Smooth muscle cell (in vitro differentiated cells): ENCODE data around the gene HSD17B2. TPM values are rescaled to one million over a fixed set of nuclear protein-coding genes. Genes with fewer than 3 reads are reported as not detected.

ENCODE experiments used
- DNase-seq: peaks from one replicate; lab custom pipeline; 2025; ENCODE audit not compliant: unreplicated experiment; lab: John Stamatoyannopoulos, UW
- H2AFZ ChIP-seq: fragments of 200-600 bp; sonication (generic); 2 replicates; pipeline ENCODE4 v1.6.0; 2016; ENCODE audit warnings: antibody characterized with exemption, low read depth, mild to moderate bottlenecking
- H3F3A ChIP-seq: fragments of 200-600 bp; sonication (generic); 2 replicates; pipeline ENCODE4 v1.6.0; 2017; ENCODE audit warnings: antibody characterized with exemption, low read depth
- H3K27ac ChIP-seq: fragments of 200-600 bp; sonication (generic); 2 replicates; pipeline ENCODE4 v1.5.1; 2016; ENCODE audit warnings: low read depth, mild to moderate bottlenecking
- H3K27me3 ChIP-seq: fragments of 200-600 bp; sonication (generic); 2 replicates; pipeline ENCODE4 v1.6.1; 2016; ENCODE audit warnings: low read depth, mild to moderate bottlenecking
- H3K36me3 ChIP-seq: fragments of 200-600 bp; sonication (generic); 2 replicates; pipeline ENCODE4 v1.5.1; 2016; ENCODE audit warnings: low read depth
- H3K4me1 ChIP-seq: fragments of 200-600 bp; sonication (generic); 2 replicates; pipeline ENCODE4 v1.5.1; 2016; ENCODE audit warnings: low read depth
- H3K4me2 ChIP-seq: fragments of 200-600 bp; sonication (generic); 2 replicates; pipeline ENCODE4 v1.6.0; 2016; ENCODE audit warnings: mild to moderate bottlenecking
- H3K4me3 ChIP-seq: fragments of 200-600 bp; sonication (generic); 2 replicates; pipeline ENCODE4 v1.5.1; 2016; ENCODE audit warnings: mild to moderate bottlenecking
- H3K79me2 ChIP-seq: fragments of 200-600 bp; sonication (generic); 2 replicates; pipeline ENCODE4 v1.6.0; 2016; ENCODE audit warnings: low read depth, mild to moderate bottlenecking
- H3K9ac ChIP-seq: fragments of 200-600 bp; sonication (generic); 2 replicates; pipeline ENCODE4 v1.6.0; 2016; ENCODE audit warnings: low read depth
- H3K9me3 ChIP-seq: fragments of 200-600 bp; sonication (generic); replicated peaks from 2 replicates; pipeline ENCODE4 v1.5.1; 2016; ENCODE audit warnings: low read depth
- H4K20me1 ChIP-seq: fragments of 200-600 bp; sonication (generic); 2 replicates; pipeline ENCODE4 v1.6.0; 2016; ENCODE audit warnings: low read depth
- CTCF ChIP-seq: fragments of 200-600 bp; sonication (generic); IDR thresholded peaks from 2 replicates; pipeline ENCODE4 v1.5.1; 2017; ENCODE audit warnings: borderline replicate concordance, mild to moderate bottlenecking, antibody characterized with exemption; ENCODE audit not compliant: insufficient read depth, poor library complexity, severe bottlenecking
- WGBS: methylation state at CpG from one replicate; pipeline ENCODE4 v1.1.7; 2016; ENCODE audit warnings: low lambda C conversion rate; 5-methylcytosine and 5-hydroxymethylcytosine counted together
- polyA plus RNA-seq: library from polyadenylated mRNA; unstranded; fragments of >200 nt; fragmentation: Nextera tagmentation; extraction: Ambion mirVana; gene quantifications from 2 replicates; pipeline ENCODE4 v1.2.1, GENCODE V29; 2016
- total RNA-seq: library from RNA; depleted of rRNA; stranded (reverse); fragments of >200 nt; gene quantifications from 2 replicates; pipeline ENCODE4 v1.2.3, GENCODE V29; 2014

Gene HSD17B2
- total and polyA plus RNA-seq, 2 experiments from 2014 or later: 21.8 to 33.9 TPM

- no peaks in the 10 kb centered on the region for H3F3A ChIP-seq
- H3K4me1 ChIP-seq: no peaks in the 10 kb centered on the region
- no peaks in the 10 kb centered on the region for H4K20me1 ChIP-seq
- H3K36me3 ChIP-seq: no peaks in the 10 kb centered on the region
- no peak overlapping the region for H3K9ac ChIP-seq
- no peak overlapping the region for H2AFZ ChIP-seq
- no peak for DNase-seq
- no peak overlapping the region for H3K27ac ChIP-seq
- H3K9me3 ChIP-seq: no peaks in the 10 kb centered on the region
- no peak overlapping the region for H3K4me3 ChIP-seq
- H3K79me2 ChIP-seq: no peaks in the 10 kb centered on the region
- WGBS: 88% methylated on average over 6 of the region's 6 CpGs
- H3K4me2 ChIP-seq: no peak overlapping the region
- H3K27me3 ChIP-seq: peaks cover 16% of the 10 kb centered on the region
- no peak for TF ChIP-seq CTCF
Measured at GRCh38 chr16:82017911-82018568, 17.0 kb upstream of the HSD17B2 start.

- no peak overlapping the region for H3K4me3 ChIP-seq
- 72% methylated on average over 8 of the region's 8 CpGs for WGBS
- H3K27ac ChIP-seq: no peak overlapping the region
- H3K36me3 ChIP-seq: no peaks in the 10 kb centered on the region
- H3K4me2 ChIP-seq: no peak overlapping the region
- no peaks in the 10 kb centered on the region for H3F3A ChIP-seq
- no peaks in the 10 kb centered on the region for H3K79me2 ChIP-seq
- no peak for TF ChIP-seq CTCF
- no peak overlapping the region for H2AFZ ChIP-seq
- H3K9ac ChIP-seq: no peak overlapping the region
- H3K27me3 ChIP-seq: peaks cover 22% of the 10 kb centered on the region
- H3K4me1 ChIP-seq: no peaks in the 10 kb centered on the region
- no peaks in the 10 kb centered on the region for H4K20me1 ChIP-seq
- H3K9me3 ChIP-seq: no peaks in the 10 kb centered on the region
- no peak for DNase-seq
Measured at GRCh38 chr16:82019535-82019934, 15.5 kb upstream of the HSD17B2 start.

GRCh38 chr16:82020051-82020450 is 15.0 kb upstream of the HSD17B2 start:
- Histone ChIP-seq H2AFZ (no peak overlapping the region), H3K4me3 (no peak overlapping the region), H3K4me1 (no peaks in the 10 kb centered on the region), H3F3A (no peaks in the 10 kb centered on the region), H3K27me3 (peaks cover 22% of the 10 kb centered on the region), H3K9ac (no peak overlapping the region), H3K27ac (no peak overlapping the region), H3K9me3 (no peaks in the 10 kb centered on the region), H3K79me2 (no peaks in the 10 kb centered on the region), H3K36me3 (no peaks in the 10 kb centered on the region), H4K20me1 (no peaks in the 10 kb centered on the region), H3K4me2 (no peak overlapping the region)
- 89% methylated on average over 5 of the region's 5 CpGs for WGBS
- no peak for DNase-seq
- TF ChIP-seq CTCF: no peak

- WGBS: 90% methylated on average over 7 of the region's 7 CpGs
- Histone ChIP-seq H3K4me2 (no peak overlapping the region), H3K9me3 (no peaks in the 10 kb centered on the region), H4K20me1 (no peaks in the 10 kb centered on the region), H3K27me3 (peaks cover 35% of the 10 kb centered on the region), H3K9ac (no peak overlapping the region), H3K79me2 (no peaks in the 10 kb centered on the region), H3K4me1 (no peaks in the 10 kb centered on the region), H3F3A (no peaks in the 10 kb centered on the region), H3K4me3 (no peak overlapping the region), H3K36me3 (no peaks in the 10 kb centered on the region), H3K27ac (no peak overlapping the region), H2AFZ (no peak overlapping the region)
- TF ChIP-seq CTCF: no peak
- no peak for DNase-seq
Measured at GRCh38 chr16:82023206-82023605, 11.8 kb upstream of the HSD17B2 start.
